KOPT-K1 (cell line): ENCODE data around the gene PPP1R37.

Experiments
- H3K27ac ChIP-seq: fragments of 200-600 bp; sonication (generic); 2 replicates; pipeline ENCODE4 v1.5.1; 2016; ENCODE audit warnings: antibody characterized with exemption, mild to moderate bottlenecking, low read depth, low read length; ENCODE audit not compliant: poor library complexity, severe bottlenecking
- H3K36me3 ChIP-seq: fragments of 200-600 bp; sonication (generic); 2 replicates; pipeline ENCODE4 v1.5.1; 2017; ENCODE audit warnings: antibody characterized with exemption, mild to moderate bottlenecking, low read length, moderate library complexity; ENCODE audit not compliant: insufficient read depth
- H3K9me3 ChIP-seq: fragments of 200-600 bp; sonication (generic); 2 replicates; pipeline ENCODE4 v1.5.1; 2017; ENCODE audit warnings: antibody characterized with exemption, low read length, mild to moderate bottlenecking; ENCODE audit not compliant: insufficient read depth, poor library complexity, severe bottlenecking

Gene PPP1R37

DNA sequence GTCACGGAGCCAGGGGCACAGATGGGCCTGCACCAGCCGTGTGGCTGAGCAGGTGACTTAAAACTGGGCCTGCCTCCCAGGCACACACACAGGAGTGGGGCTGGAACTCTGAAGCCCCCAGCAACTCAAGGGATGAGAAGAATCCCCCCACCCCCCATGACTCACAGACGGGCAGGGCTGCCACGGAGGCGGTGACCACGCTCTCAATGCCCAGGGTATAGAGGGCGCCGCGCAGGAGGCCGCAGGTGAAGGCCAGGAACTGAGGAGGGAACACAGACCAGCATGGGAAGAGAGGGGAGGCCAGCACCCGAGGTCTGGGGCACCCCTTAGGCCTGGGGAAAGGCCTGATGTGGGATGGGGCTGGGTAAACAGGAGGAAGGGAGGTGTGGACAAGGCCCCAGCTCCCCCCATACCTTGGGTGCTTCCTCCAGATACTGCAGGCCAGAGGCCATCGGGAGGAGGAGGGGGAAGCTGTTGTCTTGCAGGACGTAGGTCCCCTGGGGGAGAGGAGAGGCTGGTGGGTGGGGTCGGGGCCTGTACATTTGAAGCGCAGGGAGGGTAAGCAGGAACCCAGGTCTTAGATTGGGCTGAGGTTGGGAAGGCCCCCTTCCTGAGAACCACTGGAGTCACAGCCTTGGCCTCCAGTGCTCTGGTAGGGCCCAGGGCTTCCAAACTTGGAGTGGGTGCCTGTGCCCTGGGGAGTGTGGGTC is 70.9 kb downstream of the PPP1R37 start:
- no peaks in the 10 kb centered on the region for H3K9me3 ChIP-seq

DNA sequence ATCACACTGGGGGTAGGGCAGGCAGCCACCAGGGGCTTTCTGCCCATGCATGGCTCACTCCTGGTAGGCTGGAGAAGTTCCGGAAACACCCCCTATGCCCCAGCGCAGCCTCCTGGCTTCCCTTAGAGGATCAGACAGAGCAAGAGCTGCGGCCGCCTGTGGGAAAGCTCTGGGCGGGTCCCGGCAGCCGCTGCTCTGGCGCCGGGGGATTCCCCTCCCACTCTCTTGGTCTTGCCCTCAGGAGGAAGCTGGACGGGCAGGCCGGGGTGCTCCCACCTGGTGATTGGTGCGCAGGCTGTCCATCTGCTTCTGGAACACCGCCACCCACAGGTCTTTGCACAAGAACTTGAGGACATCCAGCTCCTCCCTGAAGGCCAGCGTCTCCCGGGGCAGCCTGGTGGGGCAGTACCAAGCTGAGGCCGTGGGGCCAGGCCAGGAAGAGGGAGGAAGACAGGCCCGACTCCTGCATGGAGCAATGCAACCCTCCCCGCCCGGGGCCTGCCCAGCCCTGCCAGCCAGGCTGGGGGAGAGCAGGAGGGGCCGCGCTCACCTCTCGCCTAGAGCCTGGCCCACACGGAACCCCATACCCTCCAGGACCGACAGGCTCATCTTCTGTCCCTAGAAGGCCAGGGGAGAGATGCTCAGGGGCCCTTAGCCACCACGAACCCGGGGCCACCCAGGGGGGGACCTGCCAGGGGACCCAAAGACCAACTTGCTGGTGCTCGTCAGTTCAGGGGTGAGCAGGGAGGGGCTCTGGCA is 71.8 kb downstream of the PPP1R37 start:
- no peak overlapping the region for H3K27ac ChIP-seq

More for the DNA sequence above, 70.9 kb downstream of the PPP1R37 start:
- H3K27ac ChIP-seq, result no peak overlapping the region
- no peaks in the 10 kb centered on the region for H3K36me3 ChIP-seq

DNA sequence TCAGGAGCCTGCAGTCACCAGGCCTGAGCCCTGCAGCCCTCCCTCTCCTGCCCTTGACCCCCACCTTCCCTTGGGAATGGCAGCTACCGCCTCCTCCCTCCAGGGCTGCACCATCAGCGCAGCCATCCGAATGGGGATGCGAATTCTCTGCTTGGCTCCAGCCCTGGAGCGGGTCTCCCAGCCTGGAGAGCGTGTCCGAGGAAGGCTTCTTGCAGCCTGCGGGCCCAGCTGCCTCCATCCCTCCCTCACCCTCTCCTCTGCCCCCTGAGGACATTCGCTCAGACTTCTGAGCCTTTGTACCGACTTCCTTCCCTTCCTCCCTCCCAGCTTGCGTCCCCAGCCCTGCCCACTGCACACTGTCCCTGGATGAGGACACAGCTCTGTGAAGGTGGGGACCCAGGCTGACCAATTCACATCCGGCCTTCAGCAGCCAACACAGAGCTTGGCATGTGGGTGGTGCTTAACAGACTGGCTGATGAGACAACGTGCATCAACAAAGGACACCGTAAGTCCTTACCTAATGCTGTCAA is 73.8 kb downstream of the PPP1R37 start:
- no peaks in the 10 kb centered on the region for H3K36me3 ChIP-seq
- H3K27ac ChIP-seq, result no peak overlapping the region
- H3K9me3 ChIP-seq, result no peaks in the 10 kb centered on the region

More for the DNA sequence above, 71.8 kb downstream of the PPP1R37 start:
- H3K36me3 ChIP-seq, result no peaks in the 10 kb centered on the region
- H3K9me3 ChIP-seq, result no peaks in the 10 kb centered on the region

DNA sequence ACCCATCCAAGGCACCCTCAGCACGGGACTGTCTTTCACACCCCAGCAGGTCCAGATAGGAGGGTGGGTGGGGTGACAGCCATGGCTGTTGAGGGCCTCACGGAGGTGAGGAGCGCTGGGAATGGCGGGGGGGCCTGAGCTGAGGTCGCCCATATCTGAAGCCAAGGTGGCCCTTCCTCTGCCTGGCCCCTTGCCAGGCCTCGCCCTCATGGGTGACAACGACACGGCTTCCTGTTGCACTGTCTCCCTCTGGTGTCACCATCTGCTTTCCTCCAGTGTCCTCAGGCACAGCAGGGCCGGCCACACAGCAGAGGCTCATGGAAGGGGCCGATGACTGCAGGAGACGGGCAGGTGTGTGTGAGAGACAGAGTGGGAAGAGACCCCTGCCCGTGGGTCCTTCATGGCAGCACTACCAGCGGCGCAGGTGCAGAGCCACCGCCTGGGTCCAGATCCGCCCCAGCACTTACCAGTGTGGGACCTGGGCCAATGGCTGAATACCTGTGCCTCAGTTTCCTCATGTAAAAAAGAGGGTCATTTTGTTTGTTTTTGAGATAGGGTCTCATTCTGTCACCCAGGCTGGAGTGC is 75.9 kb downstream of the PPP1R37 start:
- H3K27ac ChIP-seq, result no peak overlapping the region
- H3K9me3 ChIP-seq, result no peaks in the 10 kb centered on the region
- H3K36me3 ChIP-seq, result no peaks in the 10 kb centered on the region

DNA sequence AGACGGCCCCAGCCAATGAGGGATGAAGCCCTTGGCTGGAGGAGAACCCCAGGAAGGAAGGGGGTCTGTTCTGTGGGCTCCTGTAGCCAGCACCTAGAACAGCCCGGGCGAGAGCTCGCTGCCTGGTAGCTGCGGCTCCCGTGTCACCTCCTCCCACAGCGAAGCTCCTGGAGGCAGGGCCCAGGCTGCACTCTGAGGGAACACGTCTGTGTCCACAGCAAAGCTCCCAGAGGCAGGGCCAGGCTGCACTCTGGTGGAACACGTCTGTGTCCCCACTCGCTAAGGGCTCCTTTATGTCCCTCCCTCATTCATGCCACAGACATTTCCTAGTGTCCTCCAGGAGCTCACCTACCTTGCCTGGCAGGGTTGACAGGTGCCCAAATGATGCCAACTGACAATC is 76.6 kb downstream of the PPP1R37 start:
- no peaks in the 10 kb centered on the region for H3K36me3 ChIP-seq
- H3K9me3 ChIP-seq, result no peaks in the 10 kb centered on the region
- no peak overlapping the region for H3K27ac ChIP-seq

DNA sequence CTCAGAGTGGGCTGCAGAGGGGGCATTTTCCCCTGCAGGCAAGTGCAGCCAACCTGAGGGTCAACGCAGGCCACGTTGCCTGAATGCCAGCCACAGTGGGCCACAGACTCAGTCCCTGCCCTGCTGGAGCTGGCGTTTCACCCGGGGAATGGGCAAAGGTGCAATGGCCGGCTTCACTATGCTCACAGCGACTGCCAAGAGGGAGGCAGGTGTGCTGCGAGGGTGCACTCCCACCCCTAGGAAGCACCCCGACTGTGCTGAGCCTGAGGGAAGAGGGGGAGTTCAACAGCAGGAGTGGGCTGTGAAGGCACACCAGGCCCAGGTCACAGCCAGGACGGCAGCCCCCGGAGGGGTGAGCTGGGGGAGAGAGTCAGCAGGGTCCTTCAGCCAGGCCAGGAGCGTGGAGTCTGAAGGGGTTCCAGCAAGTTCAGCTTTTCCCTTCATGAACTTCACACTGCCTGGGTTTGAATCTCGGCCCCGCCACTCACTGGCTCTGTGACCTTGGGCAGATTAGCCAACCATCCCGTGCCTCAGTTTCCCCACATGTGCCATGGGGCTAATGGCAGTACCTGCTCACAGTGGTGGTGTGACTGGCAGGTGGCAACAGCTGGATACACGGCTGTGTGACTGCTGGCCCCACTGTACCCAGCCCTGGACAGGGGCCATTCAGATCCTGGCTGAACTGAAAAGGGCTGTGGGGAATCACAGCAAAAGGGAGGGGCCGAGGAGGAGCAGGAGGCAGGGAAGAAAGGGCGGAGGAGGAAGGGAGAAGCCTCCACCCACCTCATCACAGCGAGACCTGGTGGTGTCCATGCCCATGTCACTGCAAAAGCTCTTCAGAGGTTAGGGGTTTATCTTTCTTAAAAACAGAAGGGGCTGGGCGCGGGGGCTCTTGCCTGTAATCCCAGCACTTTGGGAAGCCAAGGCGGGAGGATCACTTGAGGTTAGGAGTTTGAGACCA is 77.4 kb downstream of the PPP1R37 start:
- no peaks in the 10 kb centered on the region for H3K9me3 ChIP-seq
- H3K36me3 ChIP-seq, result no peaks in the 10 kb centered on the region
- peak overlapping the region; percentile 57 for H3K27ac ChIP-seq

DNA sequence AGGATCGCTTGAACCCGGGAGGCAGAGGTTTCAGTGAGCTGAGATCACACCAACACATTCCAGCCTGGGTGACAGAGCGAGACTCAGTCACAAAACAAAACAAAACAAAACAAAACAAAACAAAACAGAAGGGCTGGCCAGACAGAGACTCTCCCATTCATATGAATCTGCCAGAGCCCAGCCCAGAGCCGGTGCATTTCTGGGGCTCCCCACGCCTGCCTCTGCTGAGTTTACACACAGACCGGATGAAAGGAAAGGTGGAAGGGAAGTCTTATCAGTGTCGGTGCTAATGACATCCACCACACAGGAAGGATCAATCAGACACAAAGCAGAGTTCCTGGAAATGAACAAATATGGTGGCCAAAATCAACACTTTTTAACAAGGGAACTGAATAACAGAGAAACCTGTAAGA is 78.2 kb downstream of the PPP1R37 start:
- peak overlapping the region; percentile 57 for H3K27ac ChIP-seq
- H3K36me3 ChIP-seq, result no peaks in the 10 kb centered on the region
- no peaks in the 10 kb centered on the region for H3K9me3 ChIP-seq

DNA sequence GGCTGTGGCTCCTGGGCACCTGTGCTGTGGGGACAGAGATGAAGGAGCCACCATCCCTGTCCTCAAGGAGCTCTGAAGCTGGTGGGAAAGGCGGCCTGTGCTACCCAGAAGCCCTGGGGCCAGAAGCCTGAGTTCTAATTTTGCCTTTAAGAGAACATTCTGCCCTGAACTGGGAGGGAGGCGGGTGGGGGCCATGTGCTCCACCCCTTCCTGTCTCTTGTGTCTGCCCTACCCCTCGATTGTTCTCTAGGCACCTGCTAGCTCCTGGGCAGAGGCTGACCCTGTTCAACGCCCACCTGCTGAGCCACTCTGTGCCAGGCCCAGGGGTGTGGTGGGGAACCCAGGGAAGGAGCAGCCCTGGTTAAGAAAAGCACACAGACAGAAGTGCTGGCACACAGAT is 79.2 kb downstream of the PPP1R37 start:
- Histone ChIP-seq H3K27ac (peak overlapping the region; percentile 57), H3K9me3 (no peaks in the 10 kb centered on the region)

DNA sequence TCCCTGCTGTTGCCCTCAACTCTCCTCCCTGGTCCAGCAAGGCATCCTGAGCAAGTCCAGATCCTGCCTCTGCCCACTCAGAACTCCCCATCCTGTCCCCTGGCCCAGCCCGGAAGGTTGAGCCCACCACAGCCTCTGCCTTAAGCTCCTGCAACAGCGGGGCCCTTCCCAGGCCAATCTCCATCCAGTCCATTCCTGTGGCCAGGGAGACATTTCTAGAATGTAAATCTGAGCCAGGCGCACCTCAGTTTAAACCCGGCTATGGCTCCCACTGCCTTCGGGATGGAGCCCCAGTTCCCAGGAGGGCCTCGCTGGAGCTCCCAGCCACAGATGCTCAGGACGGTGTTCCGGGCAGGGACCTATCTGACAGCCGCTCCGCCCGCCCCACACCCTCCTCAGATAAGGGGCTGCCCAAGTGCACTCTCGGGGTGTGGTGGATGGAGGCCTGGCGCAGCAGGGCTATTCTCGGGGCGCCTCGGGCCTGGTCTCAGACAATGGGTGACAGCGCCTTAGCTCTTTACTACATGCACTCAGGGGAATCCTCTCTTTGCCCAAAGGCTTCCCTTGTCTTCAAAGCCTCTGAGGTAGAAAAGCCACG is 79.7 kb downstream of the PPP1R37 start:
- H3K36me3 ChIP-seq, result no peaks in the 10 kb centered on the region
- peak overlapping the region; percentile 57 for H3K27ac ChIP-seq
- no peaks in the 10 kb centered on the region for H3K9me3 ChIP-seq

More for the DNA sequence above, 79.2 kb downstream of the PPP1R37 start:
- no peaks in the 10 kb centered on the region for H3K36me3 ChIP-seq

DNA sequence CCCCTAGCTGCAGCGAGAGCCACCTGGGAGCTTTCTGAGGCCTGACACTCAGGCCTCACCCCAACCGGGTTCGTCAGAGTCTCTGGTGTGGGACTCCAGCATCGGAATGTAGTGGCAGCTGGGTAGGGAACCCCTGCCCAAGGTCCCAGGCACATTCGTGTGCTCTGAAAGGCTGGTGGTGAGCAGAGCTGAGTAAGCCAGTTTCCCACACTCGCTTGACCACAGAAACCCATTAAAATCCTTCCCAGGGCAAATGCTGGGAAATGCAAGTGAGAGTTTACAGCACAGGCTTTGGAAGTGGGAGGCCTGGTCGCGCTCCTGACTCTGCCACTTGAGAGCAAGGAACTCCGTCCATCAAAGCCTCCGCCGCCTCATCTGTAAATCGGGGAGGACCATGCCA is 80.8 kb downstream of the PPP1R37 start:
- H3K36me3 ChIP-seq, result no peaks in the 10 kb centered on the region
- H3K27ac ChIP-seq, result no peak overlapping the region
- no peaks in the 10 kb centered on the region for H3K9me3 ChIP-seq

DNA sequence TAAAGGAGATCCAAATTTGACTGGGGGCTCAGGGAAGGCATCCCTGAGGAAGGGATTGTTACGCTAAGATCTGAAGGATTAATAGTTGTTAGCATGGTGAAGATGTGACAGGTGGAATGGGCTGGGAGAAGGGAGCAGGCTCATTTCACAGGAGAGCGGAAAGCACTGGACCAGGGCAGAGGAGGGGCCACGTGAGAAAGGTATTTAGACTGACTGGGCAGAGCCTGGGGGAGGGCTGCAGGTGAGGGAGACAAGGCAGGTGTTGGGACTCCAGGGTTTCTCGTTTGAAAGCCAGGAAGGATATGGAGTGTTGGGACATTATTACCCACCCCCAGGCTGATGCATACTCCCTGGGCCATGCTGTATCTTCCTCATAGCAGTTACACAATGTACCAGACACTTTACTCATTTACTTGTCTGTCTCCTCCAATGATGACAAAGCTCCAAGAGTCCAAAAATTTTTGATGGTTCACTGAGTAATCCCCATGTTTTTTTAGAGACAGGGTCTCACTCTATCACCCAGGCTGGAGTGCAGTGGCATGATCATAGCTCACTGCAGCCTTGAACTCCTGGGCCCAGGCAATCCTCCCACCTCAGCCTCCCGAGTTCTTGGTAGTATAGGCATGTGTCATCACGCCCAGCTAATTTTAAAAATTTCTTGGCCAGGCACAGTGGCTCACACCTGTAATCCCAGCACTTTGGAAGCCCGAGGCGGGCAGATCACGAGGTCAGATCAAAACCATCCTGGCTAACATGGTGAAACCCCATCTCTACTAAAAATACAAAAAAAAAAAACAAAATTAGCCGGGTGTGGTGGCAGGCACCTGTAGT is 82.8 kb downstream of the PPP1R37 start:
- Histone ChIP-seq H3K36me3 (no peaks in the 10 kb centered on the region), H3K27ac (no peak overlapping the region), H3K9me3 (no peaks in the 10 kb centered on the region)

DNA sequence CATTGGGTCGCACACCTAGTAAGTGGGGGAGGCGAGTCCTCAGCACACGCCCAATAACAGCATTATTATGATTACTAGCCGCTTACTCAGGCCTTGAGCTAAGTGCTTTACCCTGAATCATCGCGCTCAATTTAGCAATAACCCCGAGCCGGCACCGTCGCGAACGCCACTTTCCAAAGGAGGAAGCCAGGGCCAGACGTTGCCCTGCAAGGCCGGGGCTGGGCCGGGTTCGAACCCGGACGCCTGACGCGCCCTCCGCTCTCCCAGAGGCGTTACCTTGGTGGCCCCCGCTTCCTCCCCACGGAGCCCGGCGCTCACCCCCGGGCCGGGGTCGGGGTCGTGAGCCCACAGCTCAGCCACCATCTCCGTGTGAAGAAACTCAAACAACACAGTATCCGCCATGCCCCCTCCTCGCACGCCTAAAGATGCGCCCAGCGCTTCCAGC is 84.9 kb downstream of the PPP1R37 start, which contains the start of gene TRAPPC6A:
TRAPPC6A (minus strand) TSS at position 421 of the 445 bp plus-strand sequence; CDS start at position 402, 19 bp downstream.
- Histone ChIP-seq H3K36me3 (peaks cover 3% of the 10 kb centered on the region; the same call in 1 of the 2 replicates), H3K27ac (peak within 1 kb of the TSS; percentile 57), H3K9me3 (no peaks in the 10 kb centered on the region)
